Loucy (cell line): ENCODE results near the gene BAG3.

Experiments used
- EZH2phosphoT487 ChIP-seq: fragments of 200-600 bp; IDR thresholded peaks from 2 replicates; pipeline ENCODE4 v1.6.1; 2018; ENCODE audit warnings: antibody characterized with exemption, mild to moderate bottlenecking, moderate library complexity, borderline replicate concordance
- TF ChIP-seq, protein P1 (sequence below): fragments of 200-600 bp; sonication (generic); conservative IDR thresholded peaks from 2 replicates; pipeline ENCODE4 v1.5.1; 2014; ENCODE audit warnings: mild to moderate bottlenecking, antibody characterized with exemption, low read length

DNA sequence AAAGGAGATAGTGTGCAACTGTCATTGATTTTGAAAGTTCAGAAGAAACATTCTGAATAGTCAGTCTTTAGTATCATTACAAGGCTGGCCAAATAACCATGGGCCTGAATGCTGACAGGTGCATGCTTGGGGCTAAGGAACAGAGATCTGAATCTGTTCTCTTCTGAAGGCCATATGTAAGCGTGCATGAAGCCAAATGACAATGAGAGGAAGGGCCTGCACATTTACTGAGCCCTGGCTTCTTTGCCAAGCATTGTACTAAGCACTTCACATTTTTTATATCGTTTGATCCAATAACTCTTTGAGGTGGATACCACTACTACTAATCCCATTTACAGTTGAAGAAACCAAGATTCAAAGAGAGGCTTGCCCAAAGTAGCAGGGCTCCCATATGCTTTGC lies 32.0 kb upstream of the BAG3 start:
- TF ChIP-seq, protein P1, sequence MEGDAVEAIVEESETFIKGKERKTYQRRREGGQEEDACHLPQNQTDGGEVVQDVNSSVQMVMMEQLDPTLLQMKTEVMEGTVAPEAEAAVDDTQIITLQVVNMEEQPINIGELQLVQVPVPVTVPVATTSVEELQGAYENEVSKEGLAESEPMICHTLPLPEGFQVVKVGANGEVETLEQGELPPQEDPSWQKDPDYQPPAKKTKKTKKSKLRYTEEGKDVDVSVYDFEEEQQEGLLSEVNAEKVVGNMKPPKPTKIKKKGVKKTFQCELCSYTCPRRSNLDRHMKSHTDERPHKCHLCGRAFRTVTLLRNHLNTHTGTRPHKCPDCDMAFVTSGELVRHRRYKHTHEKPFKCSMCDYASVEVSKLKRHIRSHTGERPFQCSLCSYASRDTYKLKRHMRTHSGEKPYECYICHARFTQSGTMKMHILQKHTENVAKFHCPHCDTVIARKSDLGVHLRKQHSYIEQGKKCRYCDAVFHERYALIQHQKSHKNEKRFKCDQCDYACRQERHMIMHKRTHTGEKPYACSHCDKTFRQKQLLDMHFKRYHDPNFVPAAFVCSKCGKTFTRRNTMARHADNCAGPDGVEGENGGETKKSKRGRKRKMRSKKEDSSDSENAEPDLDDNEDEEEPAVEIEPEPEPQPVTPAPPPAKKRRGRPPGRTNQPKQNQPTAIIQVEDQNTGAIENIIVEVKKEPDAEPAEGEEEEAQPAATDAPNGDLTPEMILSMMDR, result no peak
- TF ChIP-seq EZH2phosphoT487, result no peak
